RWPE2 (cell line): ENCODE results near the gene TFB1M.
"Not testable (repeated sequence)": the region's sequence is repeated elsewhere in the genome, so short reads cannot be mapped to it uniquely, and the experiment has no call there.

Experiments
- ATAC-seq: fragments of 200-7000 bp; cut with Tn5 transposase; 3 replicates; pipeline ENCODE4 v1.9.1; 2021; ENCODE audit warnings: low read depth
- DNase-seq: peaks from one replicate; pipeline ENCODE4 v3.0.0-alpha.2; 2020; ENCODE audit warnings: low spot score
- H3K27ac ChIP-seq: fragments of 450-650 bp; 2 replicates; pipeline ENCODE4 v1.5.1; 2017; ENCODE audit warnings: mild to moderate bottlenecking; ENCODE audit not compliant: poor library complexity, severe bottlenecking
- H3K27me3 ChIP-seq: fragments of 250-450 bp; sonication (Bioruptor Pico); 2 replicates; pipeline ENCODE4 v1.5.1; 2021; ENCODE audit warnings: mild to moderate bottlenecking, moderate library complexity; ENCODE audit not compliant: insufficient read depth, poor library complexity, severe bottlenecking
- H3K36me3 ChIP-seq: fragments of 250-450 bp; sonication (Bioruptor Pico); 2 replicates; pipeline ENCODE4 v1.5.1; 2020; ENCODE audit warnings: low read depth, mild to moderate bottlenecking, moderate library complexity
- H3K4me1 ChIP-seq: fragments of 250-450 bp; sonication (Bioruptor Pico); 2 replicates; pipeline ENCODE4 v1.5.1; 2021; ENCODE audit warnings: mild to moderate bottlenecking, moderate library complexity; ENCODE audit not compliant: insufficient read depth, poor library complexity, severe bottlenecking
- H3K4me3 ChIP-seq: fragments of 250-450 bp; sonication (Bioruptor Pico); 2 replicates; pipeline ENCODE4 v1.5.1; 2021; ENCODE audit warnings: mild to moderate bottlenecking, moderate library complexity; ENCODE audit not compliant: severe bottlenecking
- H3K9me3 ChIP-seq: fragments of 250-450 bp; sonication (Bioruptor Pico); 2 replicates; pipeline ENCODE4 v1.5.1; 2021; ENCODE audit warnings: mild to moderate bottlenecking, moderate library complexity; ENCODE audit not compliant: severe bottlenecking
- TF ChIP-seq, protein P1 (sequence below): fragments of 450-650 bp; IDR thresholded peaks from one replicate; pipeline ENCODE4 v1.5.1; 2017; ENCODE audit warnings: mild to moderate bottlenecking, moderate library complexity; ENCODE audit not compliant: poor library complexity, severe bottlenecking

Gene TFB1M

DNA sequence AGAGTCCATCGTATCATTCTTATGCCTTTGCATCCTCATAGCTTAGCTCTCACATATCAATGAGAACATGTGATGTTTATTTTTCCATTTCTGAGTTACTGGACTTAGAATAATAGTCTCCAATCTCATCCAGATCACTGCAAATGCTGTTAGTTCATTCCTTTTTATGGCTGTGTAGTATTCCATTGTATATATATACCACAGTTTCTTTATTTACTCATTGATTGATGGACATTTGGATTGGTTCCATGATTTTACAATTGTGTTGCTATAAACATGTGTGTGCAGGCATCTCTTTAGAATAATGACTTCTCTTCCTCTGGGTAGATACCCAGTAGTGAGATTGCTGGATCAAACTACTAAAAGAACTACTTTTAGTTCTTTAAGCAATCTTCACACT, 21.0 kb upstream of the TFB1M start:
- Histone ChIP-seq H3K36me3 (no peaks in the 10 kb centered on the region), H3K27ac (no peak overlapping the region), H3K4me1 (no peaks in the 10 kb centered on the region), H3K27me3 (no peaks in the 10 kb centered on the region), H3K4me3 (no peak overlapping the region), H3K9me3 (no peaks in the 10 kb centered on the region)
- DNase-seq (no peak), ATAC-seq (no peak)
- TF ChIP-seq, protein P1, sequence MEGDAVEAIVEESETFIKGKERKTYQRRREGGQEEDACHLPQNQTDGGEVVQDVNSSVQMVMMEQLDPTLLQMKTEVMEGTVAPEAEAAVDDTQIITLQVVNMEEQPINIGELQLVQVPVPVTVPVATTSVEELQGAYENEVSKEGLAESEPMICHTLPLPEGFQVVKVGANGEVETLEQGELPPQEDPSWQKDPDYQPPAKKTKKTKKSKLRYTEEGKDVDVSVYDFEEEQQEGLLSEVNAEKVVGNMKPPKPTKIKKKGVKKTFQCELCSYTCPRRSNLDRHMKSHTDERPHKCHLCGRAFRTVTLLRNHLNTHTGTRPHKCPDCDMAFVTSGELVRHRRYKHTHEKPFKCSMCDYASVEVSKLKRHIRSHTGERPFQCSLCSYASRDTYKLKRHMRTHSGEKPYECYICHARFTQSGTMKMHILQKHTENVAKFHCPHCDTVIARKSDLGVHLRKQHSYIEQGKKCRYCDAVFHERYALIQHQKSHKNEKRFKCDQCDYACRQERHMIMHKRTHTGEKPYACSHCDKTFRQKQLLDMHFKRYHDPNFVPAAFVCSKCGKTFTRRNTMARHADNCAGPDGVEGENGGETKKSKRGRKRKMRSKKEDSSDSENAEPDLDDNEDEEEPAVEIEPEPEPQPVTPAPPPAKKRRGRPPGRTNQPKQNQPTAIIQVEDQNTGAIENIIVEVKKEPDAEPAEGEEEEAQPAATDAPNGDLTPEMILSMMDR = no peak

DNA sequence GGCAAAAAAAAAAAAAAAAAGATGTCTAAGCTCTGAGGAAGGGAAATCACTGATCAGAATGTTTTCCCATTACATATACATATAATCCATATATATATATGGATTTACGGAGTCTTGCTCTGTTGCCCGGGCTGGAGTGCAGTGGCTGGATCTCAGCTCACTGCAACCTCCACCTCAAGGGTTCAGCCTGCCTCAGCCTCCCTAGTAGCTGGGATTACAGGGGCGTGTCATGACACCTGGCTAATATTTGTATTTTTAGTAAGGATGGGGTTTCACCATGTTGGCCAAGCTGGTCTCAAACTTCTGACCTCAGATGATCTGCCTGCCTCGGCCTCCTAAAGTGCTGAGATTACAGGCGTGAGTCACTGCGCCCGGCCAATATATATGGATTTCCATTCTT, 19.8 kb upstream of the TFB1M start:
- not testable (repeated sequence) for DNase-seq, H3K27ac ChIP-seq, H3K4me3 ChIP-seq, ATAC-seq, H3K9me3 ChIP-seq, H3K27me3 ChIP-seq, H3K36me3 ChIP-seq, H3K4me1 ChIP-seq

DNA sequence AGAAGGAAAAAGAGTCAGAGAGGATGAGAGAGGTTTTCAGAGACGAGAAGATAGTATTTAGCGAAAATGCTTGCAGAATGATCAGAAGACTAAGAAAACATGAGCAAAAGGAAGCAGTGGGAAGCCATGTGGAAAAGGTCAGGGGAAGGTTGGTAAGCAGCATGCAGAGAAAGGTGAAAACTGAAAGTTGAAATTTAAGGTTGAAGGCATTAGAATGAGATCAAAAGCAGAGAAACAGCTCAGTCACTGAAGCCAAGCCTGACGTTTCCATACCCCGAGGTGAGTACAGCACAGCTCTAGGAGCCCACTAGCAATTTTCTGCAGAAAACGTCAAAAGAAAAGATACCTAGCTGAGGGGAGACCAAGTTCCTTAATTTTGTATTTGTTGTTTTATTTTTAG, 19.1 kb upstream of the TFB1M start:
- Histone ChIP-seq H3K36me3 (no peaks in the 10 kb centered on the region), H3K4me3 (no peak overlapping the region), H3K4me1 (no peaks in the 10 kb centered on the region), H3K9me3 (no peaks in the 10 kb centered on the region), H3K27me3 (no peaks in the 10 kb centered on the region), H3K27ac (no peak overlapping the region)
- no peak for ATAC-seq
- TF ChIP-seq, protein P1 = no peak
- DNase-seq = no peak

DNA sequence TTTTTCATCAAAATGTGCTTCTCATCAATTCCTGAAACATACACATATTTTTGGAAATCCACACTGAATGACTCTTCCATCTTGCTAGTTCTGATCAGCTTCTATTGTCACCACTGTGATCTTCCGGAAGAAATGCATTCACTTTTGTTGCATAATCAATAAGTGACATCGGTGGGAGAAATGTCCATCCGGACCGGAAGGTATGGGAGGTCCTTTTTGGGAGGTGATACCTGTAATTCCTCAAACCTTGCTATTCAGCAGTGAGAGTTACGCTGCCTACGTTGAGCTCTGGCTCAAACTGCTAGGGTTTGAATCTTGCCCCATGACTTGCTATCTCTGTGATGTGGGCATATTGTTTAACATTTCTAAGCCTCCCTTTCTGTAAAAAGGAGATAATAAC, 16.6 kb upstream of the TFB1M start:
- no peak overlapping the region for H3K27ac ChIP-seq
- H3K27me3 ChIP-seq = no peaks in the 10 kb centered on the region
- no peak for DNase-seq
- H3K4me1 ChIP-seq = no peaks in the 10 kb centered on the region
- no peaks in the 10 kb centered on the region for H3K9me3 ChIP-seq
- H3K36me3 ChIP-seq = no peaks in the 10 kb centered on the region
- no peak for ATAC-seq
- TF ChIP-seq, protein P1 = no peak
- H3K4me3 ChIP-seq = no peak overlapping the region

DNA sequence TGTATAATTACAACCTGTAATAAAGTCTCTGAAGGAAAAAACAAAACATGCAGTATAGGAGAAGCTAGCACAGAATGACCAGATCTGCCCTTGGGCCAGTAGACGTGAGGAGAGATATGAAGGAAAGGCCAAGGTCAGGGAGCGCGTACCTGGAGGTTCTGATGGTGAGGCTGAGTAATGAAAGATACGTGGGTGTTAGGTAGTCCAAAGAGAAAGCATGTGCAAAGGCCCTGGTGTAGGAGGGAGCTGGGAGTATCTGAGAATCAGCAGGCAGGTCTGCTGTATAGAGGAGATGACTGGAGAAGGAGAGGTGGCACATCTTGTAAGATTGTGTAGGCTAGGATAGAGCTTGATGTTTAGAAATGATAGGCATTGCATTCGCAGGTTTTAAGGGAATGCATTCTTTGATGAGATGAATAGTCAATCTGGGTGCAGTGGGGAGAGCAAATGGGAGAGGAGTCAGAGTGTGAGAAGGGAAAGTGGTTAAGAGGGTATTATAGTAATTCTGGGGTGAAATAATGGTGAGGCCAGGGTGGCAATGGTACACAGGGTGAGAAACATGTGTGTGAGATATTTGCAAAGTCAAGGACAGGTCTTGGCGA, 15.9 kb upstream of the TFB1M start:
- ATAC-seq = no peak
- TF ChIP-seq, protein P1 = no peak

More for the DNA sequence above, 15.9 kb upstream of the TFB1M start:
- H3K27ac ChIP-seq = no peak overlapping the region
- no peaks in the 10 kb centered on the region for H3K9me3 ChIP-seq
- DNase-seq = no peak
- H3K4me3 ChIP-seq = no peak overlapping the region
- no peaks in the 10 kb centered on the region for H3K36me3 ChIP-seq
- no peaks in the 10 kb centered on the region for H3K4me1 ChIP-seq
- H3K27me3 ChIP-seq = no peaks in the 10 kb centered on the region
